BE2C (cell line): ENCODE data around the gene KPNA4.
A peak's percentile ranks its signal among the peaks of the same experiment; 100 is the strongest.

Experiments used
- DNase-seq: peaks from one replicate; pipeline ENCODE4 v3.0.0-alpha.2; 2020
- H3K27me3 ChIP-seq: fragments of 250-450 bp; sonication (Bioruptor Pico); 2 replicates; pipeline ENCODE4 v1.5.1; 2020; ENCODE audit warnings: mild to moderate bottlenecking
- H3K36me3 ChIP-seq: fragments of 250-450 bp; sonication (Bioruptor Pico); 2 replicates; pipeline ENCODE4 v1.5.1; 2020; ENCODE audit warnings: mild to moderate bottlenecking
- H3K4me1 ChIP-seq: fragments of 250-450 bp; sonication (Bioruptor Pico); 2 replicates; pipeline ENCODE4 v1.5.1; 2020
- H3K4me3 ChIP-seq: 2 replicates; pipeline ENCODE4 v1.5.1; 2011; ENCODE audit warnings: low read depth, low read length
- H3K9me3 ChIP-seq: fragments of 250-450 bp; sonication (Bioruptor Pico); 2 replicates; pipeline ENCODE4 v1.5.1; 2020
- TF ChIP-seq, protein P1 (sequence below): IDR thresholded peaks from 2 replicates; pipeline ENCODE4 v1.5.1; 2012; ENCODE audit warnings: mild to moderate bottlenecking, low read depth, low read length

The KPNA4 gene

DNA sequence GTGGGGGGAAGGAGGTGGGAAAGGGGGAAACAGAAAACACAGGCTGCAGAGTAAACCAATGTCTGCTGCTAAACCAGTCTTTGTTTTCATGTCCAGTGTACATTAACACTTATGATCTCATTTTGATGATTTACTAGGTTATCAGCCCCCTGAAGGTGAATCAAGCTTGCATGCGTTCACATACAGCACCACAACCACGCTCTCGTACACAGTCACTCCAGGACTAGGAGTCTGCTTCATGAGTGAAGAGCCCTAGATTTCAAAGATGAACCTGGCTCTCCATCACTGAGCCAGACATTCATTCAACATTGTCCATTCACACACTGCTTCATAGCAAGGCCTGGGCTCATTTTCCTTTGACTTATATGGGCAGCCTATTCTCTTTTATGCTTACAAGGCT lies 64.0 kb downstream of the KPNA4 start:
- Histone ChIP-seq H3K4me1 (no peaks in the 10 kb centered on the region), H3K27me3 (no peaks in the 10 kb centered on the region), H3K9me3 (no peaks in the 10 kb centered on the region), H3K4me3 (no peak overlapping the region), H3K36me3 (peaks cover 46% of the 10 kb centered on the region)
- TF ChIP-seq, protein P1, sequence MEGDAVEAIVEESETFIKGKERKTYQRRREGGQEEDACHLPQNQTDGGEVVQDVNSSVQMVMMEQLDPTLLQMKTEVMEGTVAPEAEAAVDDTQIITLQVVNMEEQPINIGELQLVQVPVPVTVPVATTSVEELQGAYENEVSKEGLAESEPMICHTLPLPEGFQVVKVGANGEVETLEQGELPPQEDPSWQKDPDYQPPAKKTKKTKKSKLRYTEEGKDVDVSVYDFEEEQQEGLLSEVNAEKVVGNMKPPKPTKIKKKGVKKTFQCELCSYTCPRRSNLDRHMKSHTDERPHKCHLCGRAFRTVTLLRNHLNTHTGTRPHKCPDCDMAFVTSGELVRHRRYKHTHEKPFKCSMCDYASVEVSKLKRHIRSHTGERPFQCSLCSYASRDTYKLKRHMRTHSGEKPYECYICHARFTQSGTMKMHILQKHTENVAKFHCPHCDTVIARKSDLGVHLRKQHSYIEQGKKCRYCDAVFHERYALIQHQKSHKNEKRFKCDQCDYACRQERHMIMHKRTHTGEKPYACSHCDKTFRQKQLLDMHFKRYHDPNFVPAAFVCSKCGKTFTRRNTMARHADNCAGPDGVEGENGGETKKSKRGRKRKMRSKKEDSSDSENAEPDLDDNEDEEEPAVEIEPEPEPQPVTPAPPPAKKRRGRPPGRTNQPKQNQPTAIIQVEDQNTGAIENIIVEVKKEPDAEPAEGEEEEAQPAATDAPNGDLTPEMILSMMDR = no peak
- DNase-seq = no peak

DNA sequence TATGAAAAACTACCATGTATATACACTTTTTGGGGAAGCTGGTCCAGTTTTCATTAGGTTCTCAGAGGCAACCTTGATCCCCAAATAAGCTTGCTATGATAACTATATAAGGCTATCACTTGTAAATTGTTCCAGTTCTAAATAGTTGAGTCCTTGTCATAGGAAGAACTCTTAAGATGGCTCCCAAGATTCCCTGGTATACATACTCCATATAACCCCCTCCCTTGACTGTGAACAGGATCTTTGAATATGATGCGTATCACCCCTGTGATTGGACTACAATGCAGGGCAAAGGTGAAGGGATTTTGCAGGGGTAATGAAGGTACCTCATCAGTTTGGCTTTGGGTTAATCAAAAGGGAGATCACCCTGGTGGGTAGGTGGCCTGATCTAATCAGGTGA lies 67.2 kb downstream of the KPNA4 start:
- DNase-seq = no peak
- no peaks in the 10 kb centered on the region for H3K9me3 ChIP-seq
- no peak overlapping the region for H3K4me3 ChIP-seq
- H3K27me3 ChIP-seq = no peaks in the 10 kb centered on the region
- no peaks in the 10 kb centered on the region for H3K4me1 ChIP-seq
- peaks cover 26% of the 10 kb centered on the region for H3K36me3 ChIP-seq
- TF ChIP-seq, protein P1 = no peak

DNA sequence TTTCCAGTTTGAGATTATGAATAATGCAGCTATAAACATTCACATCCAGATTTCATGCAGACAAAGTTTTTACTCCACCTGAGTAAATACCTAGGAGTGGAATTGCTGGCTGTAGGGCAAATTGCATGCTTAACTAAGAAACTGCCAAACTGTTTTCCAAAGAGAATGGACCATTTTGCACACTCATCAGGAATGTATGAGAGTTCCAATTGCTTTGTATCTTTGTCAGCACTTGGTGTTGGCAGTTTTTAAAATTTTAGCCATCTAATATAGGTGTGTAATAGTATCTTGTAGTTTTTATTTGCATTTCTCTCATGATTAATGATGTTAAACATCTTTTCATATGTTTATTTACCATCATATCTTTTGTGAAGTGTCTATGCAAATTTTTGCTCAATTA lies 75.2 kb downstream of the KPNA4 start:
- Histone ChIP-seq H3K9me3 (no peaks in the 10 kb centered on the region), H3K4me3 (no peak overlapping the region), H3K27me3 (no peaks in the 10 kb centered on the region), H3K4me1 (no peaks in the 10 kb centered on the region), H3K36me3 (no peaks in the 10 kb centered on the region)
- no peak for DNase-seq
- TF ChIP-seq, protein P1 = no peak

DNA sequence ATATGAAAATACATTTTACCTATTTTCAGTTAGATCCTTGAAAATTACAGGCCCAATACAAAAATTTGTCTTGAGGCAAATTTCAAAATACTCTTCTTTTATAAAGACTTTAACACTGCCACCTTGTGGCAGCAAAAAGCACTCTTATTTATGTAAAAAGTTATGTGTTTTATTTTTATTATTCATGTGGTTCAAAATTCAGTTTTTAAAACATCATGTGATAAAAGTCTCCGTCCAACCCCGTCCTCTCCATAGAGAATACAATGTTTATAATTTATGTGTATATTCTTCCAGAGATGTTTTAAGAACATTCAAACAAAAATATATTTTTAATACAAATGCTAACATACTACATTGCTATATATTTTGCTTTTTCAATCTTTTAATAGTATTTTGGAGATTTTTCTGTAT lies 78.9 kb downstream of the KPNA4 start:
- H3K36me3 ChIP-seq = no peaks in the 10 kb centered on the region
- H3K4me1 ChIP-seq = no peaks in the 10 kb centered on the region
- no peak overlapping the region for H3K4me3 ChIP-seq
- TF ChIP-seq, protein P1 = peak; percentile 52
- no peak for DNase-seq
- no peaks in the 10 kb centered on the region for H3K9me3 ChIP-seq
- H3K27me3 ChIP-seq = no peaks in the 10 kb centered on the region

DNA sequence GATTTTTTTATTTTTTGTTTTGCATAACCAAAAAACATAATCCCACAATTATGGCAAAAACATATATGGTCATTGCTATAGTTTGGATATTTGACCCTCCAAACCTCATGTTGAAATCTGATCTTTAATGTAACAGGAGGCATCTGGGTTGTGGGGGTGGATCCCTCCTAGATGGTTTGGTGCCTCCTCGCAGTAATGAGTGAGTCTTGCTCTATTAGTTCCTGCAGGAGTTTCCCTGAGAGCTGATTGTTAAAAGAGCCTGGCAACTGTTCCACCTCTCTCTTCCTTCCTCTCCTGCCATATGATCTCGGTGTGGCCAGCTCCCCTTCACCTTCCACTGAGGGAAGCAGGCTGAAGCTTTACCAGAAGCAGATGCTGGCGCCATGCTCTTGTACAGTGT lies 82.6 kb downstream of the KPNA4 start:
- Histone ChIP-seq H3K9me3 (no peaks in the 10 kb centered on the region), H3K27me3 (no peaks in the 10 kb centered on the region), H3K4me1 (no peaks in the 10 kb centered on the region), H3K4me3 (no peak overlapping the region), H3K36me3 (no peaks in the 10 kb centered on the region)
- no peak for DNase-seq
- TF ChIP-seq, protein P1 = no peak

DNA sequence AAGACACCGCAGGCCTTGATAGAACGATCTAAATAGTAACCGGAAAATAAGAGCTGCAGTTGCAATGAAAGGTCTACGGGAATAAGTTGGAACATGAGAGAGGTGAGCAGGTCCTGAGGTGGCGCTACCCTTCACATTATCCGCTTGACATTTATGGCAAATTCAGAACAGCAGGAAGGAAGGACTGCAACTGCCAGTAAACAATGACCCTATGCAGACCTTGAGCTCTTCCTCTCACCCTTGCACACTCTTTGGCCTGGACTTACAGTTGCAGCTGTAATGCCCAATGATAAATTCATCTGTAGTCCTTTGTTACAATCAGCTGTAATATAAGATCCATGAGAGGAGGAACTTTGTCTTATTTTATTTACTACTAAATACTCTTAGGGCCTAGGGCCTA lies 83.5 kb downstream of the KPNA4 start:
- H3K9me3 ChIP-seq = no peaks in the 10 kb centered on the region
- H3K4me1 ChIP-seq = no peaks in the 10 kb centered on the region
- H3K4me3 ChIP-seq = no peak overlapping the region
- TF ChIP-seq, protein P1 = no peak
- H3K27me3 ChIP-seq = no peaks in the 10 kb centered on the region
- no peak for DNase-seq
- H3K36me3 ChIP-seq = no peaks in the 10 kb centered on the region
